ENCODE data around the gene MITF. TPM values are rescaled to one million over a fixed set of nuclear protein-coding genes. Genes with fewer than 3 reads are reported as not detected.

The MITF gene
- total RNA-seq, 1 donor from 2014 or later: 6.0 TPM

- Mint-ChIP-seq H3K4me3 (ENCODE audit: unreplicated experiment) (no peak overlapping the region), H3K4me1 (ENCODE audit: low read depth, unreplicated experiment) (peaks cover 34% of the 10 kb centered on the region), H3K36me3 (ENCODE audit: low read depth, unreplicated experiment) (peaks cover 2% of the 10 kb centered on the region), H3K9me3 (ENCODE audit: unreplicated experiment) (no peaks in the 10 kb centered on the region), H3K27me3 (ENCODE audit: low read depth, unreplicated experiment) (no peaks in the 10 kb centered on the region), H3K27ac (ENCODE audit: unreplicated experiment) (no peak overlapping the region)
- DNase-seq (ENCODE audit: low read depth) (no peak), FAIRE-seq (no peak)
- H3K4me1 ChIP-seq (ENCODE audit: insufficient read depth, low read length): no peaks in the 10 kb centered on the region
- no peaks in the 10 kb centered on the region for H3K79me2 ChIP-seq (ENCODE audit: insufficient read depth, low read length)
- no peaks in the 10 kb centered on the region for H3K36me3 ChIP-seq (ENCODE audit: insufficient read depth, low read length)
- no peaks in the 10 kb centered on the region for H4K20me1 ChIP-seq (ENCODE audit: insufficient read depth, low read length)
- H2AFZ ChIP-seq (ENCODE audit: low read depth, low read length): no peak overlapping the region
- no peak overlapping the region for H3K27ac ChIP-seq (ENCODE audit: low read depth, low read length)
- no peak overlapping the region for H3K4me2 ChIP-seq (ENCODE audit: low read length)
- H3K9me3 ChIP-seq (ENCODE audit: insufficient read depth, low read depth, low read length): no peaks in the 10 kb centered on the region
- H3K4me3 ChIP-seq (ENCODE audit: insufficient read depth, low read depth, low read length): no peak overlapping the region
- TF ChIP-seq, protein P1, sequence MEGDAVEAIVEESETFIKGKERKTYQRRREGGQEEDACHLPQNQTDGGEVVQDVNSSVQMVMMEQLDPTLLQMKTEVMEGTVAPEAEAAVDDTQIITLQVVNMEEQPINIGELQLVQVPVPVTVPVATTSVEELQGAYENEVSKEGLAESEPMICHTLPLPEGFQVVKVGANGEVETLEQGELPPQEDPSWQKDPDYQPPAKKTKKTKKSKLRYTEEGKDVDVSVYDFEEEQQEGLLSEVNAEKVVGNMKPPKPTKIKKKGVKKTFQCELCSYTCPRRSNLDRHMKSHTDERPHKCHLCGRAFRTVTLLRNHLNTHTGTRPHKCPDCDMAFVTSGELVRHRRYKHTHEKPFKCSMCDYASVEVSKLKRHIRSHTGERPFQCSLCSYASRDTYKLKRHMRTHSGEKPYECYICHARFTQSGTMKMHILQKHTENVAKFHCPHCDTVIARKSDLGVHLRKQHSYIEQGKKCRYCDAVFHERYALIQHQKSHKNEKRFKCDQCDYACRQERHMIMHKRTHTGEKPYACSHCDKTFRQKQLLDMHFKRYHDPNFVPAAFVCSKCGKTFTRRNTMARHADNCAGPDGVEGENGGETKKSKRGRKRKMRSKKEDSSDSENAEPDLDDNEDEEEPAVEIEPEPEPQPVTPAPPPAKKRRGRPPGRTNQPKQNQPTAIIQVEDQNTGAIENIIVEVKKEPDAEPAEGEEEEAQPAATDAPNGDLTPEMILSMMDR (IDR thresholded peaks at IDR 0.05; ENCODE audit: insufficient read depth, low read depth, low read length): no peak
- no peak for TF ChIP-seq EZH2 (IDR thresholded peaks at IDR 0.05; ENCODE audit: insufficient read depth, low read length)
- no peak overlapping the region for H3K9ac ChIP-seq (ENCODE audit: low read length)
- no peaks in the 10 kb centered on the region for H3K27me3 ChIP-seq (ENCODE audit: insufficient read depth, low read length)
Measured at GRCh38 chr3:69819282-69819681, 80.0 kb downstream of the MITF start.

GRCh38 chr3:69821133-69821532 lies 81.9 kb downstream of the MITF start:
- peaks cover 35% of the 10 kb centered on the region for H3K4me1 Mint-ChIP-seq (ENCODE audit: low read depth, unreplicated experiment)
- Histone ChIP-seq H3K4me2 (ENCODE audit: low read length) (peak overlapping the region; percentile 53), H3K79me2 (ENCODE audit: insufficient read depth, low read length) (no peaks in the 10 kb centered on the region), H3K4me1 (ENCODE audit: insufficient read depth, low read length) (no peaks in the 10 kb centered on the region), H2AFZ (ENCODE audit: low read depth, low read length) (no peak overlapping the region), H3K36me3 (ENCODE audit: insufficient read depth, low read length) (no peaks in the 10 kb centered on the region), H3K9ac (ENCODE audit: low read length) (no peak overlapping the region), H3K27ac (ENCODE audit: low read depth, low read length) (no peak overlapping the region), H3K9me3 (ENCODE audit: insufficient read depth, low read depth, low read length) (no peaks in the 10 kb centered on the region), H3K4me3 (ENCODE audit: insufficient read depth, low read depth, low read length) (no peak overlapping the region), H4K20me1 (ENCODE audit: insufficient read depth, low read length) (no peaks in the 10 kb centered on the region), H3K27me3 (ENCODE audit: insufficient read depth, low read length) (no peaks in the 10 kb centered on the region)
- DNase-seq (ENCODE audit: low read depth) (peak; percentile 53), FAIRE-seq (no peak)
- no peak for TF ChIP-seq EZH2 (IDR thresholded peaks at IDR 0.05; ENCODE audit: insufficient read depth, low read length)
- TF ChIP-seq, protein P1 (IDR thresholded peaks at IDR 0.05; ENCODE audit: insufficient read depth, low read depth, low read length): no peak
- H3K36me3 Mint-ChIP-seq (ENCODE audit: low read depth, unreplicated experiment): no peaks in the 10 kb centered on the region
- no peak overlapping the region for H3K4me3 Mint-ChIP-seq (ENCODE audit: unreplicated experiment)
- H3K27ac Mint-ChIP-seq (ENCODE audit: unreplicated experiment): peak overlapping the region; percentile 41
- H3K27me3 Mint-ChIP-seq (ENCODE audit: low read depth, unreplicated experiment): no peaks in the 10 kb centered on the region
- H3K9me3 Mint-ChIP-seq (ENCODE audit: unreplicated experiment): no peaks in the 10 kb centered on the region

- Mint-ChIP-seq H3K27me3 (ENCODE audit: low read depth, unreplicated experiment) (no peaks in the 10 kb centered on the region), H3K4me3 (ENCODE audit: unreplicated experiment) (no peak overlapping the region), H3K27ac (ENCODE audit: unreplicated experiment) (peak overlapping the region; percentile 76), H3K36me3 (ENCODE audit: low read depth, unreplicated experiment) (no peaks in the 10 kb centered on the region), H3K9me3 (ENCODE audit: unreplicated experiment) (no peaks in the 10 kb centered on the region), H3K4me1 (ENCODE audit: low read depth, unreplicated experiment) (peaks cover 32% of the 10 kb centered on the region)
- no peaks in the 10 kb centered on the region for H3K36me3 ChIP-seq (ENCODE audit: insufficient read depth, low read length)
- no peaks in the 10 kb centered on the region for H3K4me1 ChIP-seq (ENCODE audit: insufficient read depth, low read length)
- DNase-seq (ENCODE audit: low read depth) (peak; percentile 12), FAIRE-seq (no peak)
- H2AFZ ChIP-seq (ENCODE audit: low read depth, low read length): no peak overlapping the region
- H4K20me1 ChIP-seq (ENCODE audit: insufficient read depth, low read length): no peaks in the 10 kb centered on the region
- H3K27ac ChIP-seq (ENCODE audit: low read depth, low read length): no peak overlapping the region
- H3K9ac ChIP-seq (ENCODE audit: low read length): no peak overlapping the region
- H3K27me3 ChIP-seq (ENCODE audit: insufficient read depth, low read length): no peaks in the 10 kb centered on the region
- H3K4me3 ChIP-seq (ENCODE audit: insufficient read depth, low read depth, low read length): no peak overlapping the region
- H3K4me2 ChIP-seq (ENCODE audit: low read length): no peak overlapping the region
- H3K79me2 ChIP-seq (ENCODE audit: insufficient read depth, low read length): no peaks in the 10 kb centered on the region
- TF ChIP-seq EZH2 (IDR thresholded peaks at IDR 0.05; ENCODE audit: insufficient read depth, low read length): no peak
- TF ChIP-seq, protein P1 (IDR thresholded peaks at IDR 0.05; ENCODE audit: insufficient read depth, low read depth, low read length): no peak
- H3K9me3 ChIP-seq (ENCODE audit: insufficient read depth, low read depth, low read length): no peaks in the 10 kb centered on the region
Measured at GRCh38 chr3:69823743-69824142, 84.5 kb downstream of the MITF start.
